HG02943 (cell line): ENCODE data around the gene ZNF302.
"Not testable (repeated sequence)": the region's sequence is repeated elsewhere in the genome, so short reads cannot be mapped to it uniquely, and the experiment has no call there.

Experiments used
- ATAC-seq: cut with Tn5 transposase; IDR thresholded peaks from one replicate; pipeline ENCODE4 v1.9.1; 2021; ENCODE audit warnings: mild to moderate bottlenecking, low read depth, moderate library complexity; ENCODE audit not compliant: unreplicated experiment

ZNF302 gene

GRCh38 chr19:34677386-34678084, at the start of gene ZNF302:
Gene ZNF302, plus strand, starts transcription at chr19:34677678. Its CDS starts 1,127 bp downstream, at chr19:34678805.
- ATAC-seq: peak; percentile 91

GRCh38 chr19:34633802-34634201, 43.7 kb upstream of the ZNF302 start:
- no peak for ATAC-seq

GRCh38 chr19:34639491-34640085, 37.9 kb upstream of the ZNF302 start:
- ATAC-seq: no peak

GRCh38 chr19:34642241-34642640, 35.2 kb upstream of the ZNF302 start:
- ATAC-seq: no peak

GRCh38 chr19:34644991-34645461, 32.5 kb upstream of the ZNF302 start:
- ATAC-seq: no peak

GRCh38 chr19:34645551-34645950, 31.9 kb upstream of the ZNF302 start:
- no peak for ATAC-seq

GRCh38 chr19:34649886-34650543, 27.5 kb upstream of the ZNF302 start:
- ATAC-seq: no peak

GRCh38 chr19:34651747-34652146, 25.7 kb upstream of the ZNF302 start:
- no peak for ATAC-seq

- ATAC-seq: no peak
Observed at GRCh38 chr19:34654796-34655195, 22.7 kb upstream of the ZNF302 start.

GRCh38 chr19:34655651-34656050, 21.8 kb upstream of the ZNF302 start:
- ATAC-seq: no peak

GRCh38 chr19:34661357-34661756, 16.1 kb upstream of the ZNF302 start:
- ATAC-seq: no peak

GRCh38 chr19:34662919-34663318, 14.6 kb upstream of the ZNF302 start:
- no peak for ATAC-seq

GRCh38 chr19:34664168-34664567, 13.3 kb upstream of the ZNF302 start:
- ATAC-seq: no peak

GRCh38 chr19:34664870-34665269, 12.6 kb upstream of the ZNF302 start:
- no peak for ATAC-seq

- not testable (repeated sequence) for ATAC-seq
Observed at GRCh38 chr19:34665275-34665674, 12.2 kb upstream of the ZNF302 start.

GRCh38 chr19:34666200-34666957, 11.1 kb upstream of the ZNF302 start:
- no peak for ATAC-seq

GRCh38 chr19:34666958-34667265, 10.6 kb upstream of the ZNF302 start:
- ATAC-seq: no peak

GRCh38 chr19:34667349-34668076, 10.0 kb upstream of the ZNF302 start:
- ATAC-seq: no peak

- ATAC-seq: not testable (repeated sequence)
Observed at GRCh38 chr19:34668077-34668689, 9.3 kb upstream of the ZNF302 start.

- ATAC-seq: not testable (repeated sequence)
Observed at GRCh38 chr19:34668690-34669089, 8.8 kb upstream of the ZNF302 start.
